Esophagus muscularis mucosa (tissue), 3 donors: ENCODE results near the gene SYT17.

Experiments
- CTCF ChIP-seq, 3 experiments: fragments of 200-600 bp in 2 of 3; fragments of 450-650 bp in 1 of 3; sonication (generic) in 2 of 3; IDR thresholded peaks; one replicate each; pipeline ENCODE4 v1.5.1; 2017 to 2019; ENCODE audit warnings: antibody characterized with exemption in 3 of 3, mild to moderate bottlenecking in 2 of 3, moderate library complexity in 1 of 3
- POLR2A ChIP-seq: fragments of 450-650 bp; IDR thresholded peaks from one replicate; pipeline ENCODE4 v1.6.1; 2017; ENCODE audit warnings: antibody characterized with exemption, moderate library complexity, mild to moderate bottlenecking, low read depth

GRCh38 chr16:19245326-19245925 is 77.4 kb downstream of the SYT17 start:
- TF ChIP-seq CTCF (IDR thresholded peaks at IDR 0.05) (no peak), POLR2A (no peak)
